GM18520 (cell line): ENCODE measurements around the gene ADNP2.
"Not testable (repeated sequence)": the region's sequence is repeated elsewhere in the genome, so short reads cannot be mapped to it uniquely, and the experiment has no call there.

ENCODE experiments used
- ATAC-seq: cut with Tn5 transposase; IDR thresholded peaks from one replicate; pipeline ENCODE4 v1.9.1; 2021; ENCODE audit not compliant: unreplicated experiment

The ADNP2 gene

DNA sequence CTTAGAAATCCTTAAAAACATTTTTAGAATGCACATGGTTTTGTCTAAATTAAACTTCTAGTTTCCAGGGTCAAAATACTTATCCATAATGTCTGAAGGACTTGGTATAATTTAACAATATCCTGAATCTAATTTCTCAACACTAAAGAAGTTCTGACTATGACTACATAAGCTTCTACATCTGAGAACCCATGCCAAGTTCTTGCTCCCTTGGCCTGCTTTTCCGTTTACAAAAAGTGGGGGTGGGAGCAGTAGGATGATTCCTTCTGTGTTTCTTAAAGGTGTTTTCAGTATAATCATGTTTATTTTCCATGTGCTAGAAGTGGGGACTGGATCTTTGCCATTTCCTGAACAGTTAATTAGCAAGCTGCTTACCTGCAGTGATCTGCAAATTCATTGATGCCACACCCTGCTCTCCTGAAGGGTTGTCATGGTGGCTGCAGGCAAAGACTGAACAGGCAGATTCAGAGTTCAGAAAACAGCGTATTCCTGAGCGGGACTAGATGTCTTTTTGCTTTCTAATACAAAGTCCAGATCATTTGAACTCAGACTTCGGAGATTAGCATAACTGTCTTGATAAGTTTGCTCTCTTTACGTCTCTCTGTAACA is 36.2 kb downstream of the ADNP2 start:
- ATAC-seq: no peak

DNA sequence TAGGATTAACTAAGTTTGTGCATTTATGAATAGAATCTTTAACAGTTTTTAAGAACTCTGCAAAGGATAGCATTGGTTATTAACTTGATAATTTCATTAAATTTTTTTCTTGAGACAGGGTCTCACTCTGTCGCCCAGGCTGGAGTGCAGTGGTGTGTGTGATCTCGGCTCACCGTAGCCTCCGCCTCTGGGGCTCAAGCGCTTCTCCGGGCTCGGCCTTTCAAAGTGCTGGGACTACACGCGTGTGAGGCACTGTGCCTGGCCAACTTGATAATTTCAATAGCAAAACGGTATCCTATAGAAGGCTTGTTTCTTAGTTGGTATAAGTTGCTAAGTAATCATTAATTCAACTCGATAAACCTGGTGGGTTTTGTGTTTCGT is 38.0 kb downstream of the ADNP2 start:
- ATAC-seq: no peak

DNA sequence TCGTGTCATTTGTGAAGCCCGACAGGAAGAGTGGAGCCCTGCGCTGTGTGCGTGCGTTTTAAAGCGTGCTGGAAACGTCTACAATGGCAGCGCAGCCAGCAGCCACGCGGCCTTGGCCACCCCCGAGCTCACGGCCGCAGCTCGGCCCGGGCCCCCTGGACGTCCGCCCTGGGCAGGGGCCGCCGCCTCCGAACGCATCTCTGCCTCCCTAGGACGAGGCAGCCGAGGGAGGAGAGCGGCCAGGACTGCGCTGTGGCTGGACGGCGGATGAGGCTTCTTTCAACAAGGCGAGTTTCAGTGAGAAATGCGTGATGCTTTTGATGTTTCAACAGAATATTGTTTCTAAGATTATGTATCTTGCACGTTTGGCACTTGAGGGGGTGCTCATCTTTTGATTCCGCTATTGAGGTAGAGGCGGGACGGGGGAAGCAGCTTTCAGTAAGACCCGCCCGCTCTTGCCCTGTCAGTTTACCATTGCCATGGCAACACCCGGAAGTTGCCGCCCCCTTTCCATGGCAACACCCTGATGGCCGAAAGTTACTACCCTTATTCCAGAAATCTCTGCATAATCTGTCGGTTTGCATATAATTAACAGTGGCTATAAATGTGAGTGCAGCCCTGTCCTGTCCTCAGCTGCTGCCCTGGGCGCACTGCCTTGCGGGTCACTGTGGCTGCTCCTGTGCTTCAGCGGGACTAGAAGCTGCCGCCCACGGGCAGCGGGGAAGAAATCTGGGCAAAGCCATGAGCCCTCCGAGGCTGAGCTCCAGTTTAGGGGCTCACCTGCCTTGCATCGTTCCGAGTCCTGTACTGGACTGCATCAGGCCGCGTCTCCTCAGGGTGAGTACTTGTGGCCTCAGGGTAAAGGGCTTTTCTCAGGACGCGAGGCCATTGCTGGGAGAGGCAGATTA is 38.6 kb downstream of the ADNP2 start:
- peak; percentile 59 for ATAC-seq

DNA sequence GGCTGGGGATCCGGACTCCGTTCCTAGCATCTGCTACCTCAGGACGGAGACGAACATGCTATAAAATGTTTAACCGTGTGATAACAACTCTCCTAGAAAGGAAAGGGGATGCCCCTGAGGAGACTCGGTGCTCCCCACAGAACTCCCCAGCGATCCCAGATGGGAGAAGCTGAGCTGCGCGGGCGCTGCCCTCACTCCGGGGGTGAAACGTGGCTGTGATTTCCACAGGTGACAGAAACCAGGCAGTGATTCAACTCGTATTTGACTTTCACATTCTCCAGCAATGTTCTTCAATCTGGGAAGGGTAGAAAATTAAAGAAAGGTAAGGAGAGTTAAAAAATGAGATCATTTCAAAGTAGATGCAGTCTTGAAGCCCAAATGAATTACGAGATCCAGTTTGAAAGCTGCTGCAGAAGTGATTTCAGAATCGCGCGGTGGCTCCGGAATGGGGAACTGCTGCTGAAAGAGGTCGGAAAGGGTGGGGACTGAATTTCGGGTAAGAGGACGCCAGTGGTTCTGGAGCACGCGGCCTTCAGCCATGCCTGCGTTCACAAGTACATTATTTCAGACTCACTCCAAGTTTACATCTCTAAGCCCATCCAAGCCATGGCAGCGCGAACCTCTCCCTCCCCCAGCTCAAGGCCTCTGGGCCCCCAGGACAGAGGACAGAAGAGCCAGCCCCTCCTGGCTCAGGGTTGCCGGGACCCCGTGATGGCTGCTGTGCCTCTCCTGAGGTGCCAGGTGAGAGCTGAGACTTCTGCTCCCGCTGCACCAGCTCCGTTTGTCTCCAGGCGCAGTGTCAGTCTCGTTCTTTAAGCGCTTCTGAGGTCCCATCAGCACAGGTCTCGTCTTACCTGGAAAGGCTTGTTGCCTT is 39.5 kb downstream of the ADNP2 start:
- ATAC-seq: no peak

DNA sequence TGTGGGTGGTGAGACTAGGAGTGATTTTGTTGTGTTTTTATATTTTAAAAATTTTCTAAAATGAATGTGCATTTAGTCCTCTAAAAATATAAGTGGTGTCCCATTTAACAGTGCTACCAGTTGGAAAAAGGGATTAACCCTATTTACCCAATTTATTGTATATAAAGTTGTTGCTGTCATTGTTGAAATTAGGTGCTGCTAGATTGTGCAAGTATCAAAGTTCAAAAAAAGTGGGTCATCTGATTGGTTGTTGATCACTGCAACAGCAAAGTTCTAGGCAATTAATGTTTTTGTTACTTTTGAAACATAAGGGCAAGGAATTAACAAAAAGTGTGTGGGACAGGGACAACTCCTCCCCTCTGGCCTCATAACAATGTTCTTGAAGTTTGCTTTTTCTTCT is 40.6 kb downstream of the ADNP2 start:
- no peak for ATAC-seq

DNA sequence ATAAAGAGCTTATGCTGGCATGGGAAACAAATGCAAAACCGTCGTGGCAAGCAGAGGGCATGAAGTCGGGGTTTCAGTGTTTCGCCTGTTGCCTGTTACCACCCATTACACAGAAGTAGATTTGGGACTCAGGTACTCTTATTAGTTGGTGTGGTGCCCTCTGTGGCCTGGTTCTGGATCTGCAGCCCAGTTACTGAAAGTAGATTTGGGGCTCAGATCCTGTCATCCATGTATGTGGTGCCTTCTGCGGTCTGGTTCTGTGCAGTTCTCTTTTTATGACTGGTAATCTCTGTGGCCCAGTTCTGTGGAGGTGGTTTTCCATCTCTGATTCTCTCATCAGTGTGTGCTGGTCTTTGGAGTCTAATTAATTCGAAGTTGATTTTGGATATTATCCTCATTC is 45.2 kb downstream of the ADNP2 start:
- peak; percentile 55 for ATAC-seq

DNA sequence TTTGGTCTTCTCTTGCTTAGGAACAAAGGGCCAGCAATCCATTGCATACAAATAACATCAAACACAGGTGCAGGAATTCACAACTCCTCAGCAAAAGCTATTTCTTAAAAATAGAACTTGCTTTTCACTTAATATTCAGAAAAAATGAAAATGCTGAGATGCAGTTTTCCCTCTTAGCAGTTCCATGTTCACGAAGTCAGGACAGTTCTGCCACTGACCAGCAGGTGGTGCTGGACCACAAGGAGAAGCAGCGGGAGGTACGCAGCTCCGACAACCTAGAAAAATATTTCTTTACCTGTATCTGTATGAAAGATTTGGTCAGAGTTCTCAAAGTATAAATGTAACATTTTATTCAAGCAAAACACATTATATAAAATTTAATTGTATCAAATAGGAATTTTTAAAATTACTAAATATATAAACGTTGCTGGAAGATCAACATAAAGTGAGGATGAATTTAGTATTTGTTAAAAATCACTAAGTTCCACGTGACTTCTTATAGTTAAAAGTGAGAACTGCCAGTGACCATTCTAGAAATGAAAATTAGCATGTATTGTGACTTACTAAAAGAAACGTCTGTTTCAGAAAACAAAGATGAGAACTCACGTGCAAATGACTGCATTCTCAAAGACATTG is 48.8 kb downstream of the ADNP2 start:
- ATAC-seq: no peak

DNA sequence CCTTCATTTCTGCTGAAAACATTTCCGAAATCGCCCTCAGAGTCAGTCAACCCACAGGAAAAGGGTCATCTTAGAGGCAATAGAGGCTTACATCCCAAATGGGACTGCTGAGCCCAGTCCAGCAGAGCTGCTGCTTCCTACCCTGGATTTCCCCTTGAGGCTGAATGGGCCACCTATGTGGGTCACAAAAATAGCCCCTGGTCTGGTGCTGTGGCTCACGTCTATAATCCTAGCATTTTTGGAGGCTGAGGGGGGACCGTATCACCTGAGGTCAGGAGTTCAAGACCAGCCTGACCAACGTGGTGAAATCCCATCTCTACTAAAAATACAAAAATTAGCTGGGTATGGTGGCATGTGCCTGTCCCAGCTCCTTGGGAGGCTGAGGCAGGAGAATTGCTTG is 49.3 kb downstream of the ADNP2 start:
- no peak for ATAC-seq

DNA sequence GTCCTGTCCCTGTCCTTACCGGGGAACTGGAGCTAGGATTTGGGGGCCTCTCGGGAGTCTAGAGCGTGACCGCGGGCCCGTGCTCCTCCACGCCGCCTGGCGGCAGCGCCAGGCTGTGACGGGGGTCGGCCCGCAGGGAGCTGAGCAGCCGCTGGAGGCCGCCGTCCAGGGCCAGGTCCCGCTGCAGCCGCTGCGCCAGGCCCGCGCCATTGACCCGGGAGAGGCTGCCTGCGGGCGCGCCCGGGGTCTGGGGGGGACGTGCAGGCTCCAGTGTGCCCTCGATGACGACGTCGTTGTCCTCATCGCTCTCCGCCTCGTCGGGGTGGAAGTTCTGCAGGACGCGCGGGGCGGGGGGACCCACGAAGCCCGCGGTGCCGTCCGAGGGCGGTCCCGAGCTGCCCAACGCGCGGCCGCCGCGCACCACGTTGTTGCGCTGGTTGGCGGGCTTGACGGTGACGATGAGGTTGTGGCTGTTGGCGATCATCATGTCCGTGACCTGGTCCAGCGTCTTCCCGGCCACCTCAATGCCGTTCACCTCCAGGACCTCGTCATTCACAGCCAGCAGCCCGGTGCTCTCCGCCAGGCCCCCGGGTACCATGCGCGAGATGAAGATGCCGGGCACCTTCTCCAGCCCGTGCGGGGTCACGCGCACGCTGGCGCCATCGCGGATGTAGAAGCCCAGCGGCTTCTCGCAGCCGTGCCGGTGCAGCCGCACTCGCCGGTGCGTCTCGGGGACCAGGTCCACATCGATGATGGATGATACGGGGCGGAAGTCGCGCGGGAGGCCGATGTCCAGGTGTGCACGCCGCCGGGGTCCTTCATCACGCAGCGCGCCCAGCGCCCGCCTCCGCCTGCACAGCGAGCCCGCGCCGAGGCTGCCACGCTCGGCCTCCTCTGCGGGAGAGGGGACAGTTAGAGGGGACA is 50.9 kb downstream of the ADNP2 start:
- no peak for ATAC-seq

DNA sequence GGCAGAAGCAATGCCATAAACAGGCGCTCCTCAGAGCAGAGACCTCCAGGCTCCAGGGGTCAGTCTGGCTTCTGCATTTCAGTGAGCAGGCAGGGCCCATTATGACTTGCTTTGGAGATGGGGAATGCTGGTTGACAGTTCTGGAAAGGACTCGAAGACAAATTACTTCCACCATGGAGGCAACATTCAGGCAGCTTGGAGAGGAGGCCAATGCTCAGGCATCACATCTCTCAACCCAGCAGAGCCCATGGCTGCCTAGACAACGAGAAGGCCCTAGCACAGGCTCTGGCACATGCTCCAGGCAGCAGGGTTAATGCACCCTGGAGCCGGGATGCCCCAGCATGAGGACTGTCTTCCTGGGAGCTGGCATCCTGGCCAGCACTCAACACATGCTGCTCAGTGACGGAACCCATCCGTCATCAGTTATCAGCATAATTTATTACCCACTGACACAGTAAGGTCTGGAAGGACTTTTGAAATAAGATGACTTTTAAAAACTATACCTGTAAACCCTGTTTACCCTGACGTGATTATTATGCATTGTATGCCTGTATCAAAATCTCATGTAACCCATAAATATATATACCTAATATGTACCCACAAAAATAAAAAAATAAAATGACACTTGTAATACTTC is 52.8 kb downstream of the ADNP2 start:
- ATAC-seq: no peak

DNA sequence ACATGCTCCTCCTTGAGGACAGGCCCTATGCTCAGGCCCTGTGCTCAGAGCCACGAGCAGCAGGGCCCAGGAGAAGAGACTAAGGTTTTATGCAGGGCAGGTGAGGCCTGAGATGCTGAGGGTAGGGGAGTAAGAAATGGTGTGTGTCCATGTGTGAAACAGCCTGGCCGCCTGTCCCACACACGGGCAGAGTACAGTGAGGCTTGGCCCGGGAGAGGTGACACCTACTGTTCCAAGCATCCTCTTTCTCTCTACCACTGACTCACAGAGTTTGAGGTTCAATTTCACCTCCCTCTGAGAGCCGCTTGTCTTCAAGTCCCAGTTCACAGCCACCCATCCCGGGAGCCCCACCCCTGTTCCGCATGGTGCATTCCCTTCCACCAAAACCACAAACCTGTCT is 54.1 kb downstream of the ADNP2 start:
- ATAC-seq: no peak

DNA sequence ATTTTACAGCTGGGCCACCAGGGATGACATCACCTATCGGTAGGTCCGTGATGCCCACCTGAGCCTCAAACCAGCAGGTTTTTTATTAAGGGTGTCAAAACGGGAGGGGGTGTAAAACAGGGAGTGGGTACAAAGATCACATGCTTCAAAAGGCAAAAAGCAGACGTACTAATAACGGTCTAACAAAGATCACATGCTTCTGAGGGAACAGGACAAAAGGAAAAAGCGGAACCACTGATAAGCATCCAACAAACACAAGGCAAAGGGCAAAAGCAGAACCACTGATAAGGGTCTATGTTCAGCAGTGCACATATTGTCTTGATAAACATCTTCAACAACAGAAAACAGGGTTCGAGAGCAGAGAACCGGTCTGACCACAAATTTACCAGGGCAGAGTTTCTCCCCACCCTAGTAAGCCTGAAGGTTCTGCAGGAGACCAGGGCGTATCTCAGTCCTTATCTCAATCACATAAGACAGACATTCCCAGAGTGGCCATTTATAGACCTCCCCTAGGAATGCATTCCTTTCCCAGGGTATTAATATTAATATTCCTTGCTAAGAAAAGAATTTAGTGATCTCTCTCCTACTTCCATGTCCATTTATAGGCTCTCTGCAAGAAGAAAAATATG is 55.8 kb downstream of the ADNP2 start:
- not testable (repeated sequence) for ATAC-seq

DNA sequence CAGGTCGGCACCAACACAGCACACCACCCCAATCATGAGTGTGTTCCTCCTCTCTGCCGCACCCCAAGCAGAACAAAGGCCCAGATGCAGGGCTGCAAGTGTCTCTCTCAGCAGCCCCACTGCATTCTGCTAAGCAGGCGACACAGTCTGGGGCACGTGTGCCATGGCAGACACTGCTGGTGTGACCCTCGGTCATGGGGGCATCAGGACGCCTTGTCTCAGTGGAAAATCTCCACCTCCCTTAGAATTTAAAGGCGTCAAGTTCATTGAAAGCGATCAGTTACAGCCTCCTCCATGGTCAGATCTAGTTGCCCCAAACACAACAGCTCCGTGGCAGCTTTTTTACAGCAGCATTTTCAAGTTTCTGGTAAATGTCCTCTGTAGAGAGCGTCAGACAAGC is 57.2 kb downstream of the ADNP2 start:
- no peak for ATAC-seq

DNA sequence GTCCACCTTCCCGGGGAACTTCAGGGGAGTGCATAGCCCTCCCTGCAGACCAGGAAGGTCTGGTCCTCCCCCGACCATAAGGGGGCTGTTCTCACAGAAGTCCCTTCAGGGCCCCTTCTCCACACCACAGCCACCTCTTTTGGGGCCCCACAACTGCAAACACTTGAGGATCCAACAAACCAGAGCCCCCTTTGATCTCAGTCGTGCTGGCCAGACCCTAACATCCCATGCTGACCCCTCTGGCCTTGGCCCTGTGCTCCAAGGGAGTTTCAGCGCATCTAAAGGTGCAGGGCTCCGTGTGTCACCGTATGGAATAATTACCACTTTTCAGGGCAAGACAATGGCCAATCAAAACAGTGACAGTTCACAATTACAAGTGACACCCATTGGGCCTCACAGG is 57.7 kb downstream of the ADNP2 start:
- ATAC-seq: no peak

DNA sequence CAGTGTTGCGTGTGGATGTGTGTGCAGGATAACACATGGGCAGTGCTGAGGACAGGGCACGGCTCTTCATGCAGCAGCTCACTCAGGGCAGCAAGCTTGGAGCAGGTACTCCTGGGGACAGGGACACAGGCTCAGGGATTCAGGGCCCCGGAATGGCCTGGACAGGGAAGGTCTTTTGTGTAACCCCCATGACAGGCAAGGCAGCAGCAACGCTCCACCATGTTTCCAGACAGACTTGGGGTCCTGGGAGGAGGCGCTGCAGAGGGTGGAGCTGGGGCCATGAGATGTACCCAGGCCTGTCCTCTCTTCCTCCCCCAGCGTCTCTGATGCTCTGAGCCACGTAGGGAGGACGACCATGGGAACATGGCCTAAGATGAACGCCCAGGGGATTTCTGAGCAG is 58.3 kb downstream of the ADNP2 start:
- ATAC-seq: no peak

DNA sequence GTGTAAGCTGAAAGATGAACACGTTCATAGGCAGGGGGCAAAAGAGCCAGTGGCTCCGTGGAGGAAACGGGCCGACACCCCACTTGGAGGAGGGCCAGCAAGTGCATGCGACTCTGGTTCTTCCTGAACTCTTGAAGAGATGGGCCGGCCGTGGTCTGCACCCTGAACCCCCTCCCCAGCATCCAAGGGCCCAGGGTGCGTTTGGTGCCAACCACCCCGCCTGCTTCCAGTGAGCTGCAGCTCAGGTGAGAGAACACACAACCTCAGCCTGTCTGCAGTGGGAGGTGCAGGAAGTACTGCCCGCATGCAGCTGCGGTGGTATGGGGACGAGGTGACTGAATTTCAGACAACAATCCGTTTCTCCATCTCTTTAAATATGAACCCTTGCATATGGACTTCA is 58.9 kb downstream of the ADNP2 start:
- no peak for ATAC-seq

DNA sequence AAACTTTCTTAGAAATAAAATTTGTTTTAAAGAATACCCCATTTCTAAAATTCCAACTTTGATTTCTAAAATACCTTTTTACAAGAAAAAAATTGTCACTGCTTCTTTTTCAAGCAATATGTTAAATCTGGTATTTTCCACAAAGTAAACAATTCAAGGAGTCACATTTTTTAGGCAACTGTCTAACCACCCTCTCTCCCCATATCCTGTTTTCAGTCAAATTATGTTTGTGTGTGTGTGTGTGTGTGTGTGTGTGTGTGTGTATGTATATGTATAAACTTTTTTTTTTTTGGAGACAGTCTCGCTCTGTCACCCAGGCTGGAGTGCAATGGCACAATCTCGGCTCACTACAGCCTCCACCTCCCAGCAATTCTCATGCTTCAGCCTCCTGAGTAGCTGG is 59.3 kb downstream of the ADNP2 start:
- no peak for ATAC-seq

DNA sequence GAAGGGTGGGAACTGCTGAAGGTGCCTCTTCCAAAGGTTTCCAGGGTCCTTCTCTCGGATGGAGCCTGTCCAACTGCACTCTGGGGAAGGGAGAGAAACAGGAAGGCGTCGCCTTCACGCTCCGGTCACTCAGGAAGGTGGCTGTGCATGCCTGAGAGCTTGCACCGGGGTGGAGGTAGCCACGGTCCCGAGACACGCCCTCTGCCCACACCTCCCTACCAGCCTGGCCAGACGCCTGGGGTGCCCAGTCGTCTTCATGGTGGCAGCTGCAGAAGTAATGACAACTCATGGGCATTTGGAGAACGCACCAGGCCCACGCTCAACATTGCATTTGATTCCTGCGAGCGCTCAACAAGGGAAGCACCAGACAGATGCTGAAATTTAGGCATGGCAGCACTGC is 59.9 kb downstream of the ADNP2 start:
- no peak for ATAC-seq

DNA sequence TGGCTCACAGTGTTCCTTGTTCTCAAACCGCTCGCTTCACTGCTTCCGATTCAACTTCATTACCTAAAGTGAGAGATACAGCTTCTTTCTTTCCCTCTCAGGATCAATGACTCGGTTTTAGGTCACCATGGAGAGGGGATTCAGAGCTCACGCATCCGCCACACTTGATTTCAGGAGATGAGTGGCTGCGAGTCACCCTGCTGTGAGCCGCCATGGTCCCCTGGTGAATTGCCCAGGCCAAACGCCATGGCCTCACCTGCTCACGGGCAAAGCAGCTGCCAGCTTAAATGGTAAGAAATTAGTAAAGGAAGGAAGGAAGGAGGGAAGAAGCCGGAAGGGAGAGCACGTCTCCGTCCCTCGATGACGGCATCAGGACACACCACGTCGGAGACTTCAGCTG is 60.5 kb downstream of the ADNP2 start:
- no peak for ATAC-seq
